GM19395 (cell line): ENCODE data around the gene FOXD4.
"Not testable (repeated sequence)": the region's sequence is repeated elsewhere in the genome, so short reads cannot be mapped to it uniquely, and the experiment has no call there.

ENCODE experiments used
- ATAC-seq: cut with Tn5 transposase; IDR thresholded peaks from one replicate; pipeline ENCODE4 v1.9.1; 2021; ENCODE audit warnings: mild to moderate bottlenecking, moderate library complexity; ENCODE audit not compliant: unreplicated experiment

FOXD4 gene

GRCh38 chr9:94323-94722, 23.9 kb downstream of the FOXD4 start:
- ATAC-seq = not testable (repeated sequence)

- ATAC-seq = not testable (repeated sequence)
Measured at GRCh38 chr9:93909-94308, 24.3 kb downstream of the FOXD4 start.

GRCh38 chr9:90851-91250, 27.4 kb downstream of the FOXD4 start:
- ATAC-seq = not testable (repeated sequence)

- ATAC-seq = peak; percentile 86
Measured at GRCh38 chr9:88396-89037, 29.7 kb downstream of the FOXD4 start.

- not testable (repeated sequence) for ATAC-seq
Measured at GRCh38 chr9:87860-88259, 30.4 kb downstream of the FOXD4 start.

- ATAC-seq = not testable (repeated sequence)
Measured at GRCh38 chr9:87105-87504, 31.1 kb downstream of the FOXD4 start.

- not testable (repeated sequence) for ATAC-seq
Measured at GRCh38 chr9:86697-87096, 31.5 kb downstream of the FOXD4 start.

GRCh38 chr9:82932-83689, 35.1 kb downstream of the FOXD4 start:
- ATAC-seq = not testable (repeated sequence)

GRCh38 chr9:78333-78732, 39.9 kb downstream of the FOXD4 start:
- not testable (repeated sequence) for ATAC-seq

- ATAC-seq = not testable (repeated sequence)
Measured at GRCh38 chr9:76389-76788, 41.8 kb downstream of the FOXD4 start.

GRCh38 chr9:73900-74525, 44.2 kb downstream of the FOXD4 start:
- ATAC-seq = not testable (repeated sequence)

- ATAC-seq = not testable (repeated sequence)
Measured at GRCh38 chr9:73076-73899, 44.9 kb downstream of the FOXD4 start.
